ENCODE results near the gene KCNH2.

KCNH2 gene

GRCh38 chr7:150898475-150899011 lies 79.6 kb downstream of the KCNH2 start:
- DNase-seq, result peak; percentile 36

DNA sequence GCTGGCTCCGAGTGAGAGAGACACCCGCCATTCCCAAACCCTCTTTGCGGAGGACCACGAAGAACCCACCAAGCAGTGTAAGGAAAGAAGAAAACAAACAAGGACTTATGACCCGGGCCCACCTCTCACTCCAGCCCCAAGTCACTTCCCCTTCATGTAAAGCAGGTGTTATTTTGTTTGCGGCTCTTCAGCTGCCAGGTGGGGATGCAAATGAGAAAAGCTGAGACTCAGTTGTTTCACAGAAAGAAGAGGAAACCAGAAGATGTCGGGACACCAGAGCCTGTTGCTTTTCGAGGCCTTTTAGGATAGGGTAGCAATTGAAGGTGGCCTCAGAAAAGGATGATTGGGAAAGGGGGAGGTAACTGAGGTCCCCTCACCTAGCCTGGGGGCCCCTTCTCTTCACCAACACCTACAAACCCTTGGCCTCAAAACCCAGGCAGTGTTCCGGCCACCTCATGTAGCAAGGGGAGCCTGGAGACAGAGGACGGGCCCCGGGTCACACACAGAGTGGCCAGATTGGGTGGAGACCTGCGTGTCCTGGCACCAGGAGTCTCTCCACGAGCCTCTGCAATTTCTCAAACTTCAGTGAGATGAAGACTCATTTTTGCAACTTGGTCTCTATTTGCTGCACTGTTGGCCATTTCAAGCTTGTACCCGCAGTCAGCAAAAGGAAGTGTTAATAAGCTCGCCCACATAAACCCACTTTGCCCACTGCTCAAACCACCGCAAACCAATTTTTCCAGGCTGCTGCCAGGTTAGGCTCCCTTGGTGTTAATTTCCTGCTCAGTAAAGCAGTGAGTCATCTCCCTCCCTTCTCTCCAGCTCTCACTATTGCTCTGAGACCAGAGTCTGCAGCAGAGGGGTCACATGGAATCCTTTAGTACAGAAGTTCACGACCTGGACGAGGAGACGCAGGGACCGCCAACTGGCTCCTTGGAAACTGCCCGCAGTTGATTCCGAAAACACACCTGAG lies 80.3 kb downstream of the KCNH2 start:
- DNase-seq, result no peak

- DNase-seq, result no peak
Observed at GRCh38 chr7:150896562-150897209, 81.4 kb downstream of the KCNH2 start.

DNA sequence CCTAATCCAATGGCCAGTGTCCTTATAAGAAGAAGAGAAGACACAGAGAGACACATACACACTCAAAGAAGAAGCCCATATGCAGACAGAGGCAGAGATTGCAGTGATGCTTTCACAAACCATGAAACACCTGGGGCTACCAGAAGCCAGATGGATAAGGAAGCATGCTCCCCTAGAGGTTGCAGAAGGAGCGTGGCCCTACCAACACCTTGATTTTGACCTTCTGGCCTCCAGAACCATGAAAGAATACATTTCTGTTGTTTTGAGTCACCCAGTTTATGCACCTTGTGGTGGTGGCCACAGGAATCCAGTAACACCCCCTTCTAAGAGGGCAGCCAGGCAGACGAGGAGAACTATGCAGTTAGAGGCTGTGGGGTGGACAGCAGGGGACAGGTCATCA lies 82.3 kb downstream of the KCNH2 start:
- no peak for DNase-seq

Data from NCI-H2029 (cell line).